ENCODE results near the gene ARHGAP44. TPM values are rescaled to one million over a fixed set of nuclear protein-coding genes. Genes with fewer than 3 reads are reported as not detected.

ARHGAP44 gene
- total RNA-seq, 1 donor from 2014 or later = 40.9 TPM

DNA sequence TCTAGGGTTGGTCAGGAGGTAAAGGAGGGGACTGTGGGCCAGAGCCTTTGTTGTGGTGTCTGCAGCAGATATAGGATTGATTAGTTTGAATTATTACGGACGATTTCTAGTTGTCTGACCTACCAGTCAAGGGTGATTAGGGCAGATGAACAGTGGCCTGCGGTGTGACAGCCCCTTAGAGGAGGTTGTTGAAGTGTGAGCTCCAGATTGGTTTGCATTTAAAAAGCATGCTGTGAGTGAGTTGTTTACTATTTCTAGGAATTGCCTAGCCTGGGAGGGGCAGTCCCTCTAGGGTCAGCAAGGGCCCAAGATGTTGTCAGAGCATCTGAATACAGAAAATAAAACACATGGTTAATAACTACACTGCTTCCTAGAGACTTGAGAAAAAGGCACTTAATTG is 108.8 kb downstream of the ARHGAP44 start:
- DNase-seq (ENCODE audit: low spot score) = no peak

- DNase-seq (ENCODE audit: low spot score) = no peak
Measured at GRCh38 chr17:12899604-12900003, 110.3 kb downstream of the ARHGAP44 start.

DNA sequence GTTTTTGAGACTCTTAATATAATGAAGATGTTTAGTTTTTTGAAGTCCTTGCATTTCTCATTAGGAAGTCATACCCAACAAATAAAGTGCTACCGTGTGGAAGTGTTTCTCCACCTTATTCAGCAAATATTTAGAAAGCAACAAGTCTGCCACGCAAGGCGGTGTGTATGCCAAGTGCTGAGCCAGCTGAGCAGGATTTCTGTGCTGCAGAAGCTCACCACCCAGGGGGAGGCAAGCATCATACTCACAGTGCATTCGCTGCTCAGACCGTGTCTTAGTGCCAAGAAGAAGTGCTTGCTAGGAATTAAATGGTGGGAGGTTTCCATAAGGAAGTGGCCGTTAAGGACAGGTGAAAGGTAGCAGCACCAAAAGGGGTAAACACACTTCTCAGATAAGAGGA is 111.2 kb downstream of the ARHGAP44 start:
- DNase-seq (ENCODE audit: low spot score) = no peak

DNA sequence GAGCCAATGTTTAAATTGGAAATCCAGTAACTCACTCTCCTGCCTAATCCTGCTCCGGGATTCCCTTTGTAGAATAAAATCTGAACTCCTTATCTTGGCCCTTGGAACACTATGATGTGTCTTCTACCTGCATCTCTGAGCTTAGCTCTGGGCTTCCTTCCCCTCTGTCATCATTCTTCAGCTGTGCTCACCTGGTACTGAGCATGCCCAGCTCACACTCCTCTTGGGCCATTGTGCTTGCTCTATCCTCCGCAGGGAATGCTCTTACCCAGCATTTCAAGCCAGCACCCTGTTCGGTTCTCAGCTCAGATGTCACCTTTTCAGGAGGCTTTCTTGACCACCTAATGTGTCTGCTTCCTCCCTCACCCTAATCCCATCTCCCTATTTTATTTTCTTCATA is 112.7 kb downstream of the ARHGAP44 start:
- no peak for DNase-seq (ENCODE audit: low spot score)

GRCh38 chr17:12907477-12907876 is 118.2 kb downstream of the ARHGAP44 start:
- DNase-seq (ENCODE audit: low spot score) = no peak

DNA sequence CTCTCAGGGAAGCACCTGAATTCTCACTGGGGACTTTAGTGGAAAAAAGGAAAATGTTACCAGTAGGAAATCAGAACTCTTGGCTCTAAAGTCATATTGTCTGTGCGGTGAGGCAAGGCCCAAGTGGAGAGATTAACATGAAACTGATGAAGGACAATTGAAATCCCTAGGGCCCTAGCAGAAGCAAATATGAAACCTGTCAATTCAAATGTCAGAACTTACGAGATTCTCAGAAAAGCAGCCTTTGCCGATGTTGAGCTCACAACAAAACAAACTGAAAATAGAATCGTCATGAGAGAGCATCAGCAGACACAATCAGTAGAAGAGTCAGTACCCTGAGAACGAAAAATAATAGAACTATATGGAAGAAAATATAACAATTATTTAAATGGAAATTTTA is 119.7 kb downstream of the ARHGAP44 start:
- DNase-seq (ENCODE audit: low spot score) = no peak

- no peak for DNase-seq (ENCODE audit: low spot score)
Measured at GRCh38 chr17:12909511-12909910, 120.2 kb downstream of the ARHGAP44 start.

- no peak for DNase-seq (ENCODE audit: low spot score)
Measured at GRCh38 chr17:12911239-12911638, 121.9 kb downstream of the ARHGAP44 start.

- DNase-seq (ENCODE audit: low spot score) = no peak
Measured at GRCh38 chr17:12917399-12917798, 128.1 kb downstream of the ARHGAP44 start.

DNA sequence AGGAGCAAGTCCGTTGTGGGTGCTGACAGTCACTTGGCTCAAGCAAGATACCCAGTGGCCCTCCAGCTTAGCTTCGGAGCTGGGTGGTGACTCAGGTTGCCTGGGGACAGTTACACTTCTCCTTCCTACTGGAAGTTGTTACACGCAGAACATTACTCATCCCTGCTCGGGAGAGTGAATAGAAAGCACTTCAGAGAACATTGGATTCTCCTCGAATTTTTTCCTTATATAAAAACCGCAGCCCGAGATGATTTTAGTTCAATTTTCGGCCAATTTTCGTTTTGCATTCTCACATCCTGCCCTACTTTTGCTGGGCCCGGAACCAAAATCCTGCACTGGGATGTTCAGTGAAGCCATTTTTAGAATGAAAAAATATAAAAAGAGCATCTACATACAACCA is 128.8 kb downstream of the ARHGAP44 start:
- no peak for DNase-seq (ENCODE audit: low spot score)

GRCh38 chr17:12922120-12922519 is 132.8 kb downstream of the ARHGAP44 start:
- DNase-seq (ENCODE audit: low spot score) = no peak

- DNase-seq (ENCODE audit: low spot score) = no peak
Measured at GRCh38 chr17:12924614-12925013, 135.3 kb downstream of the ARHGAP44 start.

- no peak for DNase-seq (ENCODE audit: low spot score)
Measured at GRCh38 chr17:12927001-12927400, 137.7 kb downstream of the ARHGAP44 start.

DNA sequence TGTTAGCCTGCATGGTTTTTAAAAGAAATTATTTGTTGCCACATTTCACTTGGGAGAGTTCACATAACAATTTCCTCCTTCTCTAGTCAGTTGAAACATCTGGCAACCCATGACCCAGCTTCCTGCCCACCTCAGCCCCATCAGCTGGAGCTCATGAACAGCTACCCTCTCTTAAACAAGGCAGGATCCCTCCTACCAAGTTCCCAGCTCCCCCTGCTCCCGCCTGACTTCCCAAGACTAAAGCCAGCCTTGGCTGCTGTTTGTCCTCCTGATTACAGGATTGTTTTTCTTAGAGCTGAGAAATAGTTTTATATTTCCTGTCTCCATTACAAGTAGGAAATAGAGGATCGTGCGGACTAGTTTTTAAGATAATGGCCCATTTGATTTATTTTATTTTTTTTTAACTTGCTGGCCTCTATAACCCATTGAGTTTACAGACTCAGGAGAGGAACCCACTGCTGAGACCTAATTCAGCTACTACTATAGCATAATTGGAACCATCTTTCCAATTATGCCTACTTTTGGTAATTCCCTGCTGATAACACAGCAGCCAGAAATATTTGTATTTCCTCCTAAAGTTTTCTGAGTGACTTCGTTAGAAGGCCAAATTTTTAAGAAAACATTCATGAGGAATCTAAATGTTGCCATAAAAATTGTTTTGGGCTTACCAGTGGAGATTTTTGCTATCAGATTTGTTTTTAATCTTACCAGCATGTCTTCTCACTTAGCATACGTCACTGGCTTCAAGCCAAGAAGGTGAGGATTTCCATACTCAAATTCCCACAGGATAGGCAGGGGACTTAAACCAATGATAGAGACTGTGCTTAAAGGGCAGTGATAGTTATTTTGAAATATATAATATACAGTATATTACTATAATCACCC is 138.5 kb downstream of the ARHGAP44 start:
- DNase-seq (ENCODE audit: low spot score) = no peak

GRCh38 chr17:12928736-12929135 is 139.4 kb downstream of the ARHGAP44 start:
- DNase-seq (ENCODE audit: low spot score) = no peak

DNA sequence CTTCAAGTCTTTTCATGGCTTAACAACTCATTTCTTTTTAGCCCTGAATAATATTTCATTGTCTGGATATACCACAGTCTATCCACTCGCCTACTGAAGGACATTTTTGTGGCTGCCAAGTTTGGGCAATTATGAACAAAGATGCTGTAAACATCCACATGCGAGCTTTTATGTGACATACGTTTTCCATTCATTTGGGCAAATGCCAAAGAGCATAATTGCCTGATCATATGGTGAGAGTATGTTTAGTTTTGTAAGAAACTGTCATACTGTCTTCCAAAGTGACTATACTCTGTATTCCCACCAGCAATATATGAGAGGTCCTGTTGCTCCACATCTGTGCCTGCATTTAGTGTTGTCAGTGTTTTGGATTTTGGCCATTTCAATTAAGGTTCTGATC is 147.2 kb downstream of the ARHGAP44 start:
- DNase-seq (ENCODE audit: low spot score) = no peak

- DNase-seq (ENCODE audit: low spot score) = no peak
Measured at GRCh38 chr17:12940699-12941098, 151.4 kb downstream of the ARHGAP44 start.

DNA sequence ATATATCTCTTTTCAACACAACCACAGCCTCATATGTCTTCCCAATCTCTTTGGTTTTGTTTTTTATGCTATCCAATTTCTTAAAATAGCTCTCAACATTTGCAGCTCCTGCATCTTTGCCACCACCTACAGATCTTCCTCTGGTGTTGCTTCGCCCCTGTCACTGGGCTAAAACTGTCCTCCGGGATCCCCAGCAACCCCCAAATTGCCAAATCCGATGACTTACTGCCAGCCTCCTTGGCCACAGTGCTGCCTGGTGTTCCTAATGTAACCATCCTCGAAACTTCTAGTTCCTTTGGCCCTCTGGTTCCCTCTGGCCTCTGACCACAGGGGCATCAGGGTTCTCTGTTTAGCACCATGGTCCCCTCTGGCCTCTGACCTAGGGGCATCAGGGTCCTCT is 157.7 kb downstream of the ARHGAP44 start:
- no peak for DNase-seq (ENCODE audit: low spot score)

- DNase-seq (ENCODE audit: low spot score) = no peak
Measured at GRCh38 chr17:12952012-12952411, 162.7 kb downstream of the ARHGAP44 start.

DNA sequence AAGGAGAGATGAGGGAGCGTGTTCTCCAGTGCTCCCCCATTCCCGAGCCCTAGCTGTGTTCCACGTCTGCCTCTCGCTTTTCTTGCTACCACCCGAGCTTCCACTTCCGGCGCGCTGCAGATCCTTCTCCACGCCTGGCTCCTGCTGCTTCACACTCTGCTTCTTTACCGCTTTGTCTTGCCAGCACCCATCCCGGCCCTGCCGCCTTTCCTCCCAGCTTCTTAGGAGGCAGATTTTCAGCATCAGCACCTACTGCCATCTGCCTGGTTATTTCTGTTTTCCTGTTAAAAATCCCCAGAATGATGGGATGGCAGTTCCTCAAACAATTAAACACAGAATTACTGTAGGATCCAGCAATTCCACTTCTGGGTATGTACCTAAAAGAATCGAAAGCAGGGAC is 163.9 kb downstream of the ARHGAP44 start:
- no peak for DNase-seq (ENCODE audit: low spot score)

DNA sequence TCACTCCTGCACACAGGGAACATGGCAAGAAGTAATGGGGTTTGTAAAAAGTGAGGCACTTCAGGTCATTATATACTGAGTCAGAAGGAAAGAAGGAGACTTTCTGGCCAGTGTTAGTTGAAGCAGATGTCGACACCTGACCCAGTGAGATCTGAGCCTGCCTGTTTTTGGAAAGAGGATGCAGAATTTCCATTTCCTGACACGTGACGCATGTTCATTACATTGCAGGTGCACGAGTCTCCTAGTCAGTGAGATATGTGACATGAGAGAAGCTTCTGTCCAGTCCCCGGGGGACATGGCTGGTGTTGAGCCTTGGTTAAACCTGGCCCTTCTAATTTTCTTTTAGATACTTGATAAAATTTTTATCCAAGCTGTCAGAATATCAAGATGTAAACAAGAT is 166.2 kb downstream of the ARHGAP44 start:
- no peak for DNase-seq (ENCODE audit: low spot score)

DNA sequence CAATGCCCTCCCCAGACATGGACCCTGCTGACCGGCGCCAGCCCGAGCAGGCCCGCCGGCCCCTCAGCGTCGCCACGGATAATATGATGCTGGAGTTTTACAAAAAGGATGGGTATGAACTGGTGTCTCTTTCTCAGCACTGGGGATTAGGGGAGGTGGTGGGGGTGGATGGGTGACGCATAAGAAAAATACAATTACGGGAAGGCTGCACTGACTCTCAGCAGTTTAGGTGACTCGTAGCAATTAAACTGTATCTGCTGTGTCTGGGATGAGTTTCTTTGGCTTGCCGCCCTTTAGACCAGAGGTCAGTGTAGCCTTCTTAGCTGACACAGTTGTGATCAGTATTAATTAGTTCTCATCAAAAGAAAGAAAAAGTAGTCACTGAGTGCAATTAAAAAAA is 169.5 kb downstream of the ARHGAP44 start:
- no peak for DNase-seq (ENCODE audit: low spot score)

DNA sequence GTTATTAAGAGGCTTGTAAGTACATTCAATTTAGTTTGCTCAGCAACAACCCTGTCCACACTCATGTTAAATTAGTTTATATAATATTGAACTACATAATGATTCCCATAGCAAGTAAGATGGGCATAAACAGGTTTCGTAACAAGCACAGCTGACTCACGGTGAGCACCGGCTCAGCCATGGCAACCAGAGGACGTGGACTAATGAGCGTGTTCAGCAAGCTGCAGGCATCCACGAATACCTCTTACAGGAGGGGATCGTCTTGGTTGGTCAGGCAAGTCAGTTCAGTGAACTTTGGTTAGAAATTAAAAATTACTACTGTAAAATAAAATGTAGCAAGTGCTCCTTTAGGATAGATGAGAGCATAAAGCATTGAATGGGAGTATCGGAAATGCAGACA is 170.1 kb downstream of the ARHGAP44 start:
- no peak for DNase-seq (ENCODE audit: low spot score)

DNA sequence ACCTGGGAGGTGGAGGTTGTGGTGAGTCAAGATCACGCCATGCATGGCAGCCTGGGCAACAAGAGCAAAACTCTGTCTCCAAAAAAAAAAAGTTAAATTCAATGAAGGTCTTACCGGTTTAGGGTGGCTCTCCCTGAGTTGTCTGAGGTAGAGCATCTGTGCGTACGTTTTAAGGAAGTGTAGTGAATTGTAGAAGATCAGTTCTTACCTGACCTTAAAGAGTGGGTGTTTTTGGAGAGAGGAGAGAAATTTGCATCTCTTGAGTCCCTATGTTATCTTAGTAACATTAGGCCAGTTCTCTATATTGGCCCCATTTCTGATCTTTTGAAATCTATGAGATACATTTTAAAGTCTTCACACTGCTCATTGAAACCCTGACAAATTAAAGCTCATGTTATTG is 172.4 kb downstream of the ARHGAP44 start:
- DNase-seq (ENCODE audit: low spot score) = no peak

Data from mucosa of gallbladder (tissue), 1 donor.